HepG2 (cell line): Measurements from ENCODE around the gene GPHN. TPM values are rescaled to one million over a fixed set of nuclear protein-coding genes. Genes with fewer than 3 reads are reported as not detected.

Experiments used
- ATF7-NPFF ChIP-seq: sonication (generic); formaldehyde crosslinking; IDR thresholded peaks from 2 replicates; pipeline ENCODE4 v1.8.1; 2023; ENCODE audit warnings: mild to moderate bottlenecking, low read depth, missing genetic modification reagents, moderate library complexity
- CERS6 ChIP-seq: sonication (generic); formaldehyde crosslinking; IDR thresholded peaks from 2 replicates; pipeline ENCODE4 v1.5.0; 2020; ENCODE audit warnings: missing genetic modification reagents
- HMGA1 ChIP-seq: sonication (generic); formaldehyde crosslinking; conservative IDR thresholded peaks from 2 replicates; pipeline ENCODE4 v1.4.0; 2020; ENCODE audit warnings: missing genetic modification reagents
- IRF2 ChIP-seq: IDR thresholded peaks from 2 replicates; pipeline ENCODE4 v1.6.1; 2018; ENCODE audit warnings: missing genetic modification reagents, missing compliant biosample characterization
- NAIF1 ChIP-seq: sonication (generic); formaldehyde crosslinking; IDR thresholded peaks from 2 replicates; pipeline ENCODE4 v1.5.0; 2020; ENCODE audit warnings: mild to moderate bottlenecking, missing genetic modification reagents, borderline replicate concordance
- POLR2AphosphoS2 ChIP-seq: IDR thresholded peaks from 2 replicates; pipeline ENCODE4 v1.6.1; 2011; ENCODE audit warnings: low read depth, low read length, improper control_type of control experiment
- SIX1 ChIP-seq: sonication (generic); formaldehyde crosslinking; IDR thresholded peaks from 2 replicates; pipeline ENCODE4 v1.4.0; 2020; ENCODE audit warnings: missing genetic modification reagents, borderline replicate concordance
- SNAPC4 ChIP-seq: sonication (generic); formaldehyde crosslinking; IDR thresholded peaks from 2 replicates; pipeline ENCODE4 v1.4.0; 2020; ENCODE audit warnings: mild to moderate bottlenecking, missing genetic modification reagents
- TCF12 ChIP-seq, 2 experiments: fragments of 450-650 bp in 1 of 2; sonication (generic) in 1 of 2; formaldehyde crosslinking in 1 of 2; IDR thresholded peaks; 2 replicates each; pipeline versions ENCODE4 v1.6.1 to v1.8.0; 2017 to 2022; ENCODE audit warnings: antibody characterized with exemption in 1 of 2, mild to moderate bottlenecking in 1 of 2, missing genetic modification reagents in 1 of 2, moderate library complexity in 1 of 2
- THAP8 ChIP-seq: sonication (generic); formaldehyde crosslinking; IDR thresholded peaks from 2 replicates; pipeline ENCODE4 v1.5.1; 2020; ENCODE audit warnings: missing genetic modification reagents, mild to moderate bottlenecking, borderline replicate concordance
- ZNF121 ChIP-seq: sonication (generic); formaldehyde crosslinking; IDR thresholded peaks from 2 replicates; pipeline ENCODE4 v1.5.0; 2020; ENCODE audit warnings: mild to moderate bottlenecking, missing genetic modification reagents
- ZNF138 ChIP-seq: sonication (generic); formaldehyde crosslinking; IDR thresholded peaks from 2 replicates; pipeline ENCODE4 v1.5.0; 2020; ENCODE audit warnings: mild to moderate bottlenecking, low read depth, missing genetic modification reagents
- ZNF383 ChIP-seq: sonication (generic); formaldehyde crosslinking; IDR thresholded peaks from 2 replicates; pipeline ENCODE4 v1.4.0; 2020; ENCODE audit warnings: missing genetic modification reagents, mild to moderate bottlenecking, borderline replicate concordance
- ZNF510 ChIP-seq: sonication (generic); formaldehyde crosslinking; IDR thresholded peaks from 2 replicates; pipeline ENCODE4 v1.4.0; 2020; ENCODE audit warnings: low read depth, mild to moderate bottlenecking, missing genetic modification reagents
- ZNF512B ChIP-seq: sonication (generic); formaldehyde crosslinking; IDR thresholded peaks from 2 replicates; pipeline ENCODE4 v1.5.1; 2020; ENCODE audit warnings: missing genetic modification reagents, mild to moderate bottlenecking, borderline replicate concordance
- ZNF549 ChIP-seq: sonication (generic); formaldehyde crosslinking; IDR thresholded peaks from 2 replicates; pipeline ENCODE4 v1.5.0; 2020; ENCODE audit warnings: missing genetic modification reagents
- ZNF614 ChIP-seq: IDR thresholded peaks from 2 replicates; pipeline ENCODE4 v1.6.1; 2018; ENCODE audit warnings: missing biosample characterization, missing genetic modification reagents, inconsistent platforms, borderline replicate concordance
- polyA plus RNA-seq, 8 experiments: library from polyadenylated mRNA; depleted of rRNA in 3 of 8; stranded (reverse) in 7 of 8; unstranded in 1 of 8; fragments of >200 nt; fragmentation: Illumina TruSeq in 4 of 8; extraction: Trizol in 4 of 8; gene quantifications; 2 replicates each; pipeline versions ENCODE4 v1.2.1 to v1.2.3, GENCODE V29; 2011 to 2016; ENCODE audit warnings: low read depth in 4 of 8, missing spikeins in 1 of 8, mixed read lengths in 1 of 8; ENCODE audit not compliant: insufficient read depth in 1 of 8
- total RNA-seq, 5 experiments: library from RNA; depleted of rRNA; stranded (reverse); fragments of >200 nt; fragmentation: Illumina TruSeq; extraction: Trizol; gene quantifications; 2 replicates each; pipeline ENCODE4 v1.2.3, GENCODE V29; 2016; ENCODE audit warnings: low read depth in 1 of 5

GPHN gene
- total and polyA plus RNA-seq, 2 of the 13 experiments (the other 11 are each of a cell fraction or from before 2014, with no cell fraction given), result 12.7 to 19.2 TPM

- TF ChIP-seq THAP8 (CRISPR knock-in tag), result peak; percentile 64; the same call in 1 of the 2 replicates
- no peak for TF ChIP-seq SIX1
- no peak for TF ChIP-seq HMGA1 (CRISPR knock-in tag)
- no peak for TF ChIP-seq ZNF383
- TF ChIP-seq ZNF549 (CRISPR knock-in tag), result no peak
- no peak for TF ChIP-seq TCF12 (IDR thresholded peaks at IDR 0.05)
- no peak for TF ChIP-seq TCF12 (CRISPR knock-in tag; IDR thresholded peaks at IDR 0.05)
- TF ChIP-seq CERS6 (CRISPR knock-in tag), result no peak
- no peak for TF ChIP-seq NAIF1 (CRISPR knock-in tag)
- no peak for TF ChIP-seq SNAPC4 (CRISPR knock-in tag)
- TF ChIP-seq ZNF614 (CRISPR knock-in tag), result peak; percentile 46; the same call in 1 of the 2 replicates
- no peak for TF ChIP-seq ZNF510
- TF ChIP-seq ZNF121 (CRISPR knock-in tag), result peak; percentile 72
- peak; percentile 69; the same call in 1 of the 2 replicates for TF ChIP-seq ATF7-NPFF
- TF ChIP-seq POLR2AphosphoS2, result no peak
- 0 out of 2 replicates have a peak, but pooled peaks have one; percentile 1 for TF ChIP-seq ZNF512B (CRISPR knock-in tag)
- TF ChIP-seq ZNF138 (CRISPR knock-in tag), result 0 out of 2 replicates have a peak, but pooled peaks have one; percentile 14
- TF ChIP-seq IRF2, result peak; percentile 87
Measured at GRCh38 chr14:66507722-66508546, at the start of gene GPHN (continued).
